Measurements from ENCODE around the gene NSD1. TPM values are rescaled to one million over a fixed set of nuclear protein-coding genes. Genes with fewer than 3 reads are reported as not detected.

The NSD1 gene
- polyA plus RNA-seq, 1 donor (not counting 4 experiments of a cell fraction or from before 2014, with no cell fraction given), result 13.6 TPM

GRCh38 chr5:177090813-177091212 is 42.8 kb upstream of the NSD1 start:
- Histone ChIP-seq H3K4me1 (ENCODE audit: control insufficient read depth, extremely low read depth, insufficient read depth, low read length) (peaks cover 2% of the 10 kb centered on the region), H3K79me2 (ENCODE audit: control insufficient read depth, insufficient read depth, low read length) (no peaks in the 10 kb centered on the region)
- dilution Hi-C loops (cut with MboI; ENCODE audit: extremely low pct_ligation_motif_present, low sequenced_read_pairs), result no loop called here

GRCh38 chr5:177091232-177091631 is 42.3 kb upstream of the NSD1 start:
- no peak for FAIRE-seq
- no peak overlapping the region for H2AFZ ChIP-seq (ENCODE audit: control insufficient read depth, low read length)
- no peak overlapping the region for H3K4me3 ChIP-seq (ENCODE audit: control insufficient read depth in 2 of 3, extremely low read depth in 1 of 3, insufficient read depth in 2 of 3, low read depth in 1 of 3, low read length in 3 of 3)
- no peaks in the 10 kb centered on the region for H3K36me3 ChIP-seq (ENCODE audit: control insufficient read depth in 2 of 2, extremely low read depth in 1 of 2, insufficient read depth in 2 of 2, low read length in 2 of 2)
- no peak overlapping the region for H3K27ac ChIP-seq (ENCODE audit: control insufficient read depth, insufficient read depth, low read length)
- no peaks in the 10 kb centered on the region for H4K20me1 ChIP-seq (ENCODE audit: control insufficient read depth, extremely low read depth, insufficient read depth, low read length)
- no peak overlapping the region for H3K4me2 ChIP-seq (ENCODE audit: control insufficient read depth, extremely low read depth, insufficient read depth, low read depth, low read length)
- H3K9me1 ChIP-seq (ENCODE audit: control insufficient read depth, extremely low read depth, insufficient read depth, low read length), result no peaks in the 10 kb centered on the region
- no peaks in the 10 kb centered on the region for H3K9me3 ChIP-seq (ENCODE audit: control insufficient read depth, low read depth, low read length)
- TF ChIP-seq EZH2 (IDR thresholded peaks at IDR 0.05; ENCODE audit: low read length) (no peak), CTCF (optimal IDR thresholded peaks at IDR 0.05 in 1 of 3, IDR thresholded peaks at IDR 0.05 in 1 of 3, conservative IDR thresholded peaks at IDR 0.05 in 1 of 3; ENCODE audit: extremely low read depth in 1 of 3, insufficient read depth in 2 of 3, low read length in 3 of 3) (no peak)
- no peak for DNase-seq (ENCODE audit: low read depth, low spot score)
- dilution Hi-C loops (cut with MboI; ENCODE audit: extremely low pct_ligation_motif_present, low sequenced_read_pairs), result no loop called here
- no peaks in the 10 kb centered on the region for H3K27me3 ChIP-seq (ENCODE audit: control insufficient read depth, extremely low read depth, insufficient read depth, low read length)
- H3K9ac ChIP-seq (ENCODE audit: control insufficient read depth, extremely low read depth, insufficient read depth, low read length), result no peak overlapping the region
- peaks cover 1% of the 10 kb centered on the region for H3K4me1 ChIP-seq (ENCODE audit: control insufficient read depth, extremely low read depth, insufficient read depth, low read length)
- no peaks in the 10 kb centered on the region for H3K79me2 ChIP-seq (ENCODE audit: control insufficient read depth, insufficient read depth, low read length)

More at GRCh38 chr5:177090813-177091212, 42.8 kb upstream of the NSD1 start:
- Histone ChIP-seq H3K9me3 (ENCODE audit: control insufficient read depth, low read depth, low read length) (no peaks in the 10 kb centered on the region), H3K4me2 (ENCODE audit: control insufficient read depth, extremely low read depth, insufficient read depth, low read depth, low read length) (no peak overlapping the region), H4K20me1 (ENCODE audit: control insufficient read depth, extremely low read depth, insufficient read depth, low read length) (no peaks in the 10 kb centered on the region), H3K36me3 (ENCODE audit: control insufficient read depth in 2 of 2, extremely low read depth in 1 of 2, insufficient read depth in 2 of 2, low read length in 2 of 2) (no peaks in the 10 kb centered on the region), H2AFZ (ENCODE audit: control insufficient read depth, low read length) (no peak overlapping the region), H3K9ac (ENCODE audit: control insufficient read depth, extremely low read depth, insufficient read depth, low read length) (no peak overlapping the region), H3K9me1 (ENCODE audit: control insufficient read depth, extremely low read depth, insufficient read depth, low read length) (no peaks in the 10 kb centered on the region), H3K27ac (ENCODE audit: control insufficient read depth, insufficient read depth, low read length) (no peak overlapping the region), H3K27me3 (ENCODE audit: control insufficient read depth, extremely low read depth, insufficient read depth, low read length) (no peaks in the 10 kb centered on the region), H3K4me3 (ENCODE audit: control insufficient read depth in 2 of 3, extremely low read depth in 1 of 3, insufficient read depth in 2 of 3, low read depth in 1 of 3, low read length in 3 of 3) (no peak overlapping the region)
- no peak for DNase-seq (ENCODE audit: low read depth, low spot score)
- no peak for FAIRE-seq
- TF ChIP-seq CTCF (optimal IDR thresholded peaks at IDR 0.05 in 1 of 3, IDR thresholded peaks at IDR 0.05 in 1 of 3, conservative IDR thresholded peaks at IDR 0.05 in 1 of 3; ENCODE audit: extremely low read depth in 1 of 3, insufficient read depth in 2 of 3, low read length in 3 of 3), result no peak
- TF ChIP-seq EZH2 (IDR thresholded peaks at IDR 0.05; ENCODE audit: low read length), result no peak

Data from keratinocyte (primary cell).